ENCODE data around the gene PDP2.

Gene PDP2

DNA sequence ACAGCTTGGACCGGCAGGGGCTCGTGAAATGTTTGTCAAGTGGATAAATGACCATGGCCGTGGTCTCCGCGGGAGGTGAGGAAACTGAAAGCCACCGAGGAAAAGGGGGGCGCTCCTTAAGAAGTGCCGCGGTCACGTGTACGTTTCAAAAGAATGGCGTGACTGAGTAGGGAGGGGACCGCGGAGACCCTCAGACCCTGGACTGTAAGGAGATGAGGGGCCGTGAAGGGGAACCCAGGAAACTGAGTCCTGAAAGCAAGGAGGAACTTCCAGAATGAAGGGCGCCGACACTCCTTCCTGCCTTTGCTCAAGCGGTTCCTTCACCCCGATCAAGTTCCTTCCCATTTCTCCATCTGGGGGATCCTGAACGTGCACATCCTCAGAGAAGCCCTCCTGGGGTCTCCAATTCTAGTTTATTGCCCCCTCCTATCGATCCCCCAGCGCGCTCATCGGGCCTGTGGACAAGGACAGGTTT lies 54.6 kb downstream of the PDP2 start:
- DNase-seq, result peak in 5 of 56 donors; percentile 15 to 45 (median 37)

DNA sequence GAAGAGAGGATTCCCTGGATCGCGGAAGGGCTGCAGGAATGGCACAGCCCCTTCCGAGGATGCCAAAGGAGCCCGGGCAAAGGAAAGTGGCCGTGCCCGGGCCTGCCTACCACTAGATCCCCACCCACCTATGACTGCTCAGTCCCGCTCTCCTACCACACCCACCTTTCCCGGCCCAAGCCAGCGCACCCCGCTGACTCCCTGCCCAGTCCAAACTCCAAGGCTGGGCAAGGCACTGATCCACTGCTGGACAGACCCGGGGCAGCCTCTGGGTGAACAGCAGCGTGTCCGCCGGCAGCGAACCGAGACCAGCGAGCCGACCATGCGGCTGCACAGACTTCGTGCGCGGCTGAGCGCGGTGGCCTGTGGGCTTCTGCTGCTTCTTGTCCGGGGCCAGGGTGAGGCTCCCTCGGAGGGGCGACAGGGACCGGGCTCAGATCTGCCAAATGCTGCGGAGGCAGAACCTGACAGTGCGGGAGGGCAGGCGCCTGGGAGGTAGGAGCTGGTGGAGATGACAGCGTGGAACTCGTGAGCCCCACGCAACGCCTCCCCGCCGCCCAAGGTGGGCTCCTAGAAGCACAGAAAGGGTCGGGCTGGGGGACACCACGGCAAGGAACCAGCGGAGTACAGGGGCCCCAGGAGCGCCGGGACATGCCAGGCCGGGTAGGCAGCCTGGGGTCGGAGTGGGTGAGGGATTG lies 55.1 kb downstream of the PDP2 start, which contains the start of gene CES2:
TSS of gene CES2 (plus strand) at position 203 of the 698 bp plus-strand sequence. CDS start at position 323, 120 bp downstream.
- DNase-seq, result peak in 7 of 56 donors; percentile 10 to 45 (median 24)

DNA sequence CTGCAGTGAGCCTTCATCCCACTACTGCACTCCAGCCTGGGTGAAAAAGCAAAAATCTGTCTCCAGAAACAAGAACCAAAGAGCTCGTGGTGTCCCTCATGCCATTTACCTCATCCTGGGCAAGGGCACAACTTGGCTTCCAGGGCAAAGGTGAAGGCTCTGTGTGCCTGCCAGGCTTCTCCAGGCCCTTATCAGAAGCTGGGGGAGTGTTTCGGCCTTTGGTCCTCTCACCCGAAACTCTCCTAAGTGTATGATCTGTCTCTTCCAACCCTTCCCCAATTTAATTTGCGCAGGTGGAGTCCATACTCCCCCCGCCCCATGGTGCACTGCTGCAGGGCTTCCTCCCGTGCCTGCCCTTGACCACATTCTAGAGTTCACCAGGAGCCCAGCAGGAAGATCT lies 56.1 kb downstream of the PDP2 start:
- DNase-seq, result no peak

DNA sequence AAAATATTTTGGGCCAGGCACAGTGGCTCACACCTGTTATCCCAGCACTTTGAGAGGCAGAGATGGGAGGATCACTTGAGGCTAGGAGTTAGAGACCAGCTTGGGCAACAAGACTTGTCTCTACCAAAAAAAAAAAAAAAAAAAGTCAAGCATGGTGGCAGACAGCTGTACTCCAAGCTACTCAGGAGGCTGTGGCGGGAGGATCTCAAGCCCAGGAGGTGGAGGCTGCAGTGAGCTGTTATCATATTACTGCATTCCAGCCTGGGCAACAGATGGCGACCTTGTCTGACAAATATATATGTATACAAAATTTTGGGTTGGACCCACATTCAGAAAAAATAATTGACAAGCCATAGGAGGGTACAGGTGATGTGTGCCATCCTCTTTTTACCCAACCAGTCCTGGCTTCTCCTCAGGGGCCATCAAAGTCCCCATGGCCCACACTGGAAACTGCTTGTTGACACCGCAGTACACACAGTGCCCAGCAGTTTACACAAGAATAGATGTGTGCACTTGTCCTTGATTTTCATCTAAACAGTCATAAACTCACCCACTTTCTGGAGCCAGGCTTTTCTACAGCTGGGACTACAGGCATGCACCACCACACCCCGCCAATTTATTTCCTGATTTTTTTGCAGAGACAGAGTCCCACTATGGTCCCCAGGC lies 56.7 kb downstream of the PDP2 start:
- no peak for DNase-seq

DNA sequence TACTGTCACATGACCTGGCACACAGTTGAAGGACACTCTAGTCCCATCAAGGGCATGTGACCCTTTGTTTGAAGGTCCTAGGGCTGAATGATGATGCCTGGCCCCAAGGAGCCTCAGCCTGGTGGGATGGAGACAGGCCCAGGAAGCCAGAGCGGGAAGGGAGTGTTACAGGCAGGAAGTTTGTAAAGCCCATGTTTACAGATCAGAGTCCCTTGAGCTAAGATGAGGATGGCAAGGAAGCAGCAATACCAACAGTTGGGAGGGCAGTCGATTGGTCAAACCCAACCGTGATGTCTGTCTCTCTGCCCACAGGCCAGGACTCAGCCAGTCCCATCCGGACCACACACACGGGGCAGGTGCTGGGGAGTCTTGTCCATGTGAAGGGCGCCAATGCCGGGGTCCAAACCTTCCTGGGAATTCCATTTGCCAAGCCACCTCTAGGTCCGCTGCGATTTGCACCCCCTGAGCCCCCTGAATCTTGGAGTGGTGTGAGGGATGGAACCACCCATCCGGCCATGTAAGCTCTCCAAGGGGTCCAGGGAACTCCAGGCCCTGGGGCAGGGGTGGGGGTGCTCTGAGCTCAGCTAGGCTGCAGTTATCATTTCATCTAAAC lies 57.5 kb downstream of the PDP2 start:
- no peak for DNase-seq

DNA sequence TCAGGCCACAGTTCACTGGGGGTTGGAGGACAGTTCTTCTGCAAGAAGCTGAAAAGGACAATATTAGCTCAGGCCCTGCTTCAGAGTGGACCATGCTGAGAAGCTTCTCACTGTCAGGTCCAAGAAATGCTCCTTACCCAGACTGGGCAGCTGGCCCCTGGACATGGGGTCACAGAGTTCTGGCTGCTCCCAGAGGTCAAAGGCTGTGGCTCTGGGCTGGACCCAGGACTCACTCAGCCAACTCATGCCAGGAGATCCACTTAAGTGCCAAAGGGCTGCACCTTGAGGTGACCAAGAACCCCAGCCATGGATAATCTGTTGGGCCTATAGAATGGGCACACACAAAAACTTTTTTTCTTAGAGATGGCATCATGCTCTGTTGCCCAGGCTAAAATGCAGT lies 59.1 kb downstream of the PDP2 start:
- DNase-seq, result no peak

DNA sequence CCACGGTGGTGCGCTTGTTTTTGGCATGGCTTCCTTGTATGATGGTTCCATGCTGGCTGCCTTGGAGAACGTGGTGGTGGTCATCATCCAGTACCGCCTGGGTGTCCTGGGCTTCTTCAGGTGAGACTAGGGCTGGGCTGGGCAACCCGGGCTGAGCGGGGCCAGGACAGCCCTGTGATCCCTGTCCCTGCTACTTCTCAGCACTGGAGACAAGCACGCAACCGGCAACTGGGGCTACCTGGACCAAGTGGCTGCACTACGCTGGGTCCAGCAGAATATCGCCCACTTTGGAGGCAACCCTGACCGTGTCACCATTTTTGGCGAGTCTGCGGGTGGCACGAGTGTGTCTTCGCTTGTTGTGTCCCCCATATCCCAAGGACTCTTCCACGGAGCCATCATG lies 59.9 kb downstream of the PDP2 start:
- no peak for DNase-seq

All from nucleus accumbens (tissue), 56 donors.